Right lobe of liver (tissue), 6 donors: ENCODE data around the gene PRKN. TPM values are rescaled to one million over a fixed set of nuclear protein-coding genes. Genes with fewer than 3 reads are reported as not detected.

ENCODE experiments used
- ATAC-seq, 4 donors: fragments of 200-7000 bp; cut with Tn5 transposase; one replicate each; pipeline ENCODE4 v1.9.1; 2020; ENCODE audit warnings: mild to moderate bottlenecking in 4 of 4, moderate library complexity in 4 of 4
- DNase-seq, 3 donors: peaks; one replicate each; pipeline ENCODE4 v3.0.0-alpha.2; 2020
- H3K27ac ChIP-seq, 3 donors: fragments of 200-600 bp; one replicate each; pipeline ENCODE4 v1.8.0; 2022
- H3K27me3 ChIP-seq, 2 donors: fragments of 200-600 bp; one replicate each; pipeline ENCODE4 v1.8.0; 2022
- H3K36me3 ChIP-seq, 4 donors: fragments of 200-600 bp; sonication (generic) in 1 of 4; one replicate each; pipeline versions ENCODE4 v1.5.1 to v1.8.0; 2017 to 2022; ENCODE audit warnings: control low read depth in 1 of 4
- H3K4me1 ChIP-seq, 4 donors: fragments of 200-600 bp; sonication (generic) in 1 of 4; one replicate each; pipeline versions ENCODE4 v1.5.1 to v1.8.0; 2017 to 2022; ENCODE audit warnings: control low read depth in 1 of 4
- H3K4me3 ChIP-seq, 3 donors: fragments of 200-600 bp; one replicate each; pipeline ENCODE4 v1.8.0; 2022
- H3K9me3 ChIP-seq, 4 donors: fragments of 200-600 bp; sonication (generic) in 1 of 4; one replicate each; pipeline versions ENCODE4 v1.5.1 to v1.8.0; 2017 to 2022; ENCODE audit warnings: control low read depth in 1 of 4
- POLR2A ChIP-seq: fragments of 450-650 bp; IDR thresholded peaks from one replicate; pipeline ENCODE4 v1.6.1; 2017; ENCODE audit warnings: antibody characterized with exemption, mild to moderate bottlenecking
- WGBS: methylation state at CpG from one replicate; pipeline ENCODE4 v1.1.6; 2018; ENCODE audit warnings: low coverage, low lambda C conversion rate; ENCODE audit not compliant: insufficient coverage; ENCODE audit errors: missing lambda C conversion rate; 5-methylcytosine and 5-hydroxymethylcytosine counted together
- intact Hi-C, 2 donors: fragments of 100-400 bp; cut with DNase I; formaldehyde crosslinking; loops; one replicate each; pipeline versions ENCODE4 v1.11.2 to v1.14.1; 2022
- total RNA-seq, 6 experiments: library from RNA; depleted of rRNA in 2 of 6; stranded (reverse); fragments of >200 nt in 2 of 6; fragmentation: NEBNext Ultra II Directional in 3 of 6; extraction: Animal tissue kit (Norgen Biotek cat#: 25700) in 3 of 6; gene quantifications; one replicate each; pipeline versions ENCODE4 v1.1.0 to v1.2.4, GENCODE V29; 2016 to 2023
- TF ChIP-seq, protein P1 (sequence below), 4 donors: fragments of 200-600 bp in 3 of 4; fragments of 450-650 bp in 1 of 4; IDR thresholded peaks; one replicate each; pipeline versions ENCODE4 v1.5.1 to v1.8.0; 2016 to 2022; ENCODE audit warnings: antibody characterized with exemption in 4 of 4, mild to moderate bottlenecking in 2 of 4
- donor health status: DM: no; HTN: yes; CAD: no.
- donor health status: DM: no; HTN: no; CAD: no.
- donor health status: DM: no; HTN: no; CAD: no.
- donor health status: DM: no; HTN: yes; CAD: no.
- donor health status: DM: no; HTN: yes; CAD: no.

PRKN gene
- total RNA-seq, 6 experiments from 2014 or later = 1.1 to 3.7 (median 2.2) TPM

DNA sequence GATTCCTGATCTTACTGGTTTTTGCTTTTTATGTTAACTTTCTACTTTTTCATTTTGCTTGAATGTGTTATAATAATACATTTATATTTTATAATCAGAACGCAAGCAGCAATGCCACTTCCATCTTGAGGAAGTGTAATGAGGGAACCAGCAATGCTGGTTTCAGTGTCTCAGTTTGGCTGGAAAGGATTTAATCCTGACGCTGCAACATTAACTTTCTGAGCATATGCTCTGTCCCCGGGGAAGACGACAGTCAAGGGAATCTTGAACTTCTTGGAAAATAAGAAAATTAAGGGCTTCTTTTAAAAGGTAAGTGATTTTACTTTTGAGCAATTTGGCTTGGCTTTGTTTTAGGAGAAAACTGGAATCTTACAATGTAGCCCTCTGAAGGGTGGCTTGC lies 1248.2 kb downstream of the PRKN start:
- Histone ChIP-seq H3K4me1 (peaks cover 0 to 11% (median 6%) of the 10 kb centered on the region in 4 donors), H3K36me3 (no peaks in the 10 kb centered on the region), H3K9me3 (no peaks in the 10 kb centered on the region), H3K27me3 (no peaks in the 10 kb centered on the region), H3K27ac (no peak overlapping the region), H3K4me3 (no peak overlapping the region)
- 89% methylated on average over 4 of the region's 4 CpGs for WGBS
- ATAC-seq (no peak), DNase-seq (no peak)
- intact Hi-C loops = no loop called here
- TF ChIP-seq, protein P1, sequence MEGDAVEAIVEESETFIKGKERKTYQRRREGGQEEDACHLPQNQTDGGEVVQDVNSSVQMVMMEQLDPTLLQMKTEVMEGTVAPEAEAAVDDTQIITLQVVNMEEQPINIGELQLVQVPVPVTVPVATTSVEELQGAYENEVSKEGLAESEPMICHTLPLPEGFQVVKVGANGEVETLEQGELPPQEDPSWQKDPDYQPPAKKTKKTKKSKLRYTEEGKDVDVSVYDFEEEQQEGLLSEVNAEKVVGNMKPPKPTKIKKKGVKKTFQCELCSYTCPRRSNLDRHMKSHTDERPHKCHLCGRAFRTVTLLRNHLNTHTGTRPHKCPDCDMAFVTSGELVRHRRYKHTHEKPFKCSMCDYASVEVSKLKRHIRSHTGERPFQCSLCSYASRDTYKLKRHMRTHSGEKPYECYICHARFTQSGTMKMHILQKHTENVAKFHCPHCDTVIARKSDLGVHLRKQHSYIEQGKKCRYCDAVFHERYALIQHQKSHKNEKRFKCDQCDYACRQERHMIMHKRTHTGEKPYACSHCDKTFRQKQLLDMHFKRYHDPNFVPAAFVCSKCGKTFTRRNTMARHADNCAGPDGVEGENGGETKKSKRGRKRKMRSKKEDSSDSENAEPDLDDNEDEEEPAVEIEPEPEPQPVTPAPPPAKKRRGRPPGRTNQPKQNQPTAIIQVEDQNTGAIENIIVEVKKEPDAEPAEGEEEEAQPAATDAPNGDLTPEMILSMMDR (IDR thresholded peaks at IDR 0.05) = no peak
- no peak for TF ChIP-seq POLR2A

DNA sequence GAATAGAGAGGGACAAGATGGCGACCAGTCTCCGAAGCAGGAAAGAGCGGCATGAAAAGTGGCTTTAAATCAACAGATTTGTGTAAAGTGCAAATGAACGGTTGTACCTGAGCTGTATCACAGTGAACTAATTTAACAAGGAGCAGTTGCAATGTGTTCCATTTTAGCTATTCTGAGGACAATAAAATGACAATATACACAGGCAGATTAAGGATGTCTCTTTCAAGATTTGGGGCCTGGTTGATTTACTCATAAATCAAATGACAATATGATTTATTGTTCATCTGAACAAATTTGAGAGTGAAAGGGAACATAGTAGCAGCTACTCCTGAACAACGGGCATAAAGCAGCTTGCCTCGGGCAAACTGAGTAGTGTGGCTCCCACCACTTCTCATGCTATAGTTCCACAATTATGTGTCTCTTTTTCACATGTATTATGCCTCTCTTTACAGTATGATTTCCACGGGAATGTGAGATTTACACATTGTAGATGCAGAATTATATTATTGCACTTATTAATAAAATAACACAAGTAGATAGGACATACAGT lies 1249.6 kb downstream of the PRKN start:
- WGBS = 92% methylated on average over 6 of the region's 7 CpGs
- Histone ChIP-seq H3K4me1 (peaks cover 0 to 11% (median 6%) of the 10 kb centered on the region in 4 donors), H3K27ac (no peak overlapping the region), H3K4me3 (no peak overlapping the region), H3K9me3 (no peaks in the 10 kb centered on the region), H3K36me3 (no peaks in the 10 kb centered on the region), H3K27me3 (no peaks in the 10 kb centered on the region)
- no peak for ATAC-seq
- no peak for DNase-seq
- intact Hi-C loops = no loop called here
- TF ChIP-seq, protein P1 (IDR thresholded peaks at IDR 0.05) = no peak
- no peak for TF ChIP-seq POLR2A

DNA sequence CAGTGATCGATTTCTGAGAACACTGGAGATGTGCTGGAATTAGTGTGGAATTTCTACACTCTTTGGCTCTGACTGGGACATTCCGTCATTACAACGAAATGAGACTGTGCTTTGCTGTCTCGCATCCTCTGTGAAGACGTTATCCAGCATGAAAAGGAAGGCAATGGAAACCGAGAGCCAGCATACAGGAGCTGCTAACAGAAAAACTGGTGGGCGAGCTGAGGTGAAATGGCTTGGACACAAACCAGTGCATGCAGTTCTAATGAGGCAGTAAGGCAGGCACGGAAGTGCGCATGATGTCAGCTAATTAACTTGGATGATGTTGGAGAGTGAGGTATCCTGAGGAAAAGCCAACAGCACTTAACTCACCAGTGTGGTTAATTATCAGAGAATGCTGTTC lies 1250.9 kb downstream of the PRKN start:
- Histone ChIP-seq H3K27me3 (no peaks in the 10 kb centered on the region), H3K27ac (no peak overlapping the region), H3K36me3 (no peaks in the 10 kb centered on the region), H3K4me3 (no peak overlapping the region), H3K4me1 (peaks cover 0 to under 1% (median 0%) of the 10 kb centered on the region in 4 donors), H3K9me3 (no peaks in the 10 kb centered on the region)
- intact Hi-C loops = no loop called here
- TF ChIP-seq, protein P1 (IDR thresholded peaks at IDR 0.05) = no peak
- TF ChIP-seq POLR2A = no peak
- DNase-seq (no peak), ATAC-seq (no peak)
- WGBS = 84% methylated on average over 7 of the region's 9 CpGs

DNA sequence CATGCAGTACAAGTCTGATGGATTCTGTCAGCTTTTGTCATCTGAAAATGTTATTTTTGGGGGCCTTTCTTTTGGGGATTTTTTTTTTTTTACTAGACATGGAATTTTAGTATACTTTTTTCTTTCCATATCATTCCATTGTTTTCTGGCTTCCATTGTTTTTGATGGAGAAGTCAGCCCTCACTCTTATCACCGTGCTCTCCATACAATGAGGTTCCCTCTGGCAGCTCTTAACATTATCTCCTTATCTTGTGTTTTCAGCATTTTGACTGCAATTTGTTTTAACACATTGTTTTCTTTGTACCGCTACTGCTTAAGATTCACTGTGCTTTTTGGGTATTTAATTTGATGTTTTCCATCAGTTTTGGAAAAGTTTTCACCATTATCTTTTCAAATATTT lies 1262.2 kb downstream of the PRKN start:
- TF ChIP-seq, protein P1 (IDR thresholded peaks at IDR 0.05) = no peak
- no peak for TF ChIP-seq POLR2A
- no peak overlapping the region for H3K4me3 ChIP-seq
- H3K4me1 ChIP-seq = no peaks in the 10 kb centered on the region
- intact Hi-C loops = no loop called here
- no peaks in the 10 kb centered on the region for H3K9me3 ChIP-seq
- H3K27ac ChIP-seq = no peak overlapping the region
- ATAC-seq = no peak
- H3K27me3 ChIP-seq = no peaks in the 10 kb centered on the region
- no peaks in the 10 kb centered on the region for H3K36me3 ChIP-seq
- no peak for DNase-seq
- WGBS = 43% methylated on average over 2 of the region's 2 CpGs

DNA sequence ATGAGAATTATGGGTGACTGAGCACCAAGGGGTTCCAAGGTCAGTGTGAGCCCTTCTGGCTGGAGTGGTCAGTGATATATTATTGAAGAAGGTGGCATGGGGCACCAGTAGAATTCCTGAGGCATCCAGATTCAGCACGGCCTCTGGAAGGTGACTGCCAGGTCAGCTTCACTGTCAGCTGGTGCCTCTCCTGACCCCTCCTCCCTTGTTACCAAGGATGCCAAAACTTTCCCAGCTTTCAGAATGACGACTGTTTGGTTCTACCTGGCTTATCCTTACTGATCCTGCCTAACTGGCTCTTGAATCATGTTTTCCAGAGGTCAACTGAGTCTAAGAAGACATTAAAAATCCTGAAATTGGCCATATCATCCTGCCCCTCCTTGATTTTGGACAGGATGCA lies 1264.5 kb downstream of the PRKN start:
- WGBS = no CpG with 5 or more reads among the region's 2 CpGs
- no peaks in the 10 kb centered on the region for H3K36me3 ChIP-seq
- intact Hi-C loops = no loop called here

More for the DNA sequence above, 1264.5 kb downstream of the PRKN start:
- Histone ChIP-seq H3K27me3 (no peaks in the 10 kb centered on the region), H3K9me3 (no peaks in the 10 kb centered on the region), H3K27ac (no peak overlapping the region), H3K4me3 (no peak overlapping the region), H3K4me1 (no peaks in the 10 kb centered on the region)
- ATAC-seq (no peak), DNase-seq (no peak)
- TF ChIP-seq, protein P1 (IDR thresholded peaks at IDR 0.05) = no peak
- TF ChIP-seq POLR2A = no peak
